ENCODE results near the gene SNAP23. TPM values are rescaled to one million over a fixed set of nuclear protein-coding genes. Genes with fewer than 3 reads are reported as not detected.

The SNAP23 gene
- total RNA-seq, 2 donors from 2014 or later: 86.1 to 93.9 TPM

DNA sequence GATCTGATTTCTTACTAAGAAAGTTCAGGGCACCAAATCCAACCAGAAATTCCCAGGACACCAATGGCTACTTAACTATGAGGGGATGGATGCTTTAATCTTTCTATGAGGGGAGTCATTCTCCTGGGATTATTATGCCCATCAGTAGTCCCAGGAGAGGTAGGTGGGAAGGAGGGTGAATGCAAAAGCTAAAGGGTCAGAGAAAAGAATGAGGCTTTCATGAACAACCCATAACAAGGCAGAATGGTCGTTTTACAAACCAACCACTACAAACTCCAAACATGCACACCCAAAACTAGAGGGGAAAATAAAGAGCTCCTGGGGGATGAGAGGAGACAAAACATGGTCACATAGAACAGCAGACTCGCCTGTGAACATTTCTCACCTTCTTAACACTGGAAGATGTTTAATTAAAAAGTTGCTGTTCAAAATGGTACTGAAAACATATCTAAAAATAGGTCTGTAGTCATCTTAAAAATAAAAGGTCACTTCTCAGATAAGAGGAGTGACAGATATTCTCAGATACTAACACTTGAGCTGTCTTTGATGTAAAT is 83.6 kb downstream of the SNAP23 start:
- intact Hi-C loops (cut with DNase I): no loop called here
- H3K36me3 ChIP-seq: no peaks in the 10 kb centered on the region
- DNase-seq (ENCODE audit: low spot score): no peak
- WGBS: 83% methylated on average over 2 of the region's 2 CpGs
- H3K27me3 ChIP-seq (replicated peaks; ENCODE audit: insufficient read depth): no peaks in the 10 kb centered on the region
- H3K4me1 ChIP-seq (replicated peaks): peaks cover 5% of the 10 kb centered on the region
- TF ChIP-seq POLR2A (IDR thresholded peaks at IDR 0.05) (no peak), CTCF (IDR thresholded peaks at IDR 0.05) (no peak), POLR2AphosphoS5 (IDR thresholded peaks at IDR 0.05) (no peak)
- H3K27ac ChIP-seq: no peak overlapping the region
- no peaks in the 10 kb centered on the region for H3K9me3 ChIP-seq
- H3K4me3 ChIP-seq: no peak overlapping the region

DNA sequence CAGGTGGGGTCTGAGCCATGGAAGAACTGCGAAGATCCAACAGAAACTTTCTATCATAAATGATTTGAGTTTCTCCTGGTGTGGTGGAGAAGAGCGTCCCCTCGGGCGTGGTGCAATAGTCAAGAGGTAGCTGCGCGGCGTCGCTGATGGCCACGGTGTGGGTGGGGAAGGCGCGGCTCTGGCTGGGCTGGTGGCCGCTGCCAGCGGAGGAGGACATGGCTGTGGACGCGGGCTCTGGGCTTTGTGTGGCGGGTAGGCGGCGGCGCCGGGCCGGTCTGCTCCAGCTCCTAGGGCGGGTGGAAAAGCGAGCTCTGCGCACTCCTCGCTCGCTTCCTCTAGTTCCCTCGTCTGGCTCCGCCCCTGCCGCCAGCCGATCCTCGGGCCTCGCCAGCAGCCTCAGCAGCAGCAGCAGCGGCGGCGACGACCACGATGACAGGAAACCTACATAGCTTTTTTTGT is 85.9 kb downstream of the SNAP23 start:
- 2% methylated on average over 37 of the region's 37 CpGs for WGBS
- intact Hi-C loops (cut with DNase I): loop anchor here (10.0 kb wide), 1 partner anchor 64 kb away; no protein-coding TSS in a partner anchor
- H3K27ac ChIP-seq: peak overlapping the region; percentile 58 to 61
- DNase-seq (ENCODE audit: low spot score): peak; percentile 83
- no peaks in the 10 kb centered on the region for H3K36me3 ChIP-seq
- peaks cover 5% of the 10 kb centered on the region for H3K4me1 ChIP-seq (replicated peaks)
- no peaks in the 10 kb centered on the region for H3K27me3 ChIP-seq (replicated peaks; ENCODE audit: insufficient read depth)
- no peaks in the 10 kb centered on the region for H3K9me3 ChIP-seq
- TF ChIP-seq CTCF (IDR thresholded peaks at IDR 0.05) (peak in 1 of 4 experiments; percentile 8), POLR2AphosphoS5 (IDR thresholded peaks at IDR 0.05) (peak; percentile 61), POLR2A (IDR thresholded peaks at IDR 0.05) (peak; percentile 39)
- peak overlapping the region; percentile 28 to 30 for H3K4me3 ChIP-seq

Other genes with a start within 250 kb of the SNAP23 start
- 10 to 100 TPM; 10.2 to 38.7 TPM for gene GANC, start 222.4 kb upstream of the SNAP23 start, total RNA-seq
- gene TMEM87A, start 222.2 kb upstream of the SNAP23 start, total RNA-seq: 100 to 1,000 TPM in 1 of 2 donors, 10 to 100 TPM in 1; 88.6 to 130 TPM
- gene CAPN3, start 136.1 kb upstream of the SNAP23 start, total RNA-seq: 10 to 100 TPM in 1 of 2 donors, 1 to 10 TPM in 1; 5.3 to 15.1 TPM
- gene ZNF106, start 4.5 kb upstream of the SNAP23 start, total RNA-seq: 10 to 100 TPM; 49.5 to 79.5 TPM
- gene LRRC57, start 53.2 kb downstream of the SNAP23 start, total RNA-seq: 10 to 100 TPM in 1 of 2 donors, 1 to 10 TPM in 1; 9.8 to 21.8 TPM
- 10 to 100 TPM; 27.5 to 41.9 TPM for gene HAUS2, start 53.2 kb downstream of the SNAP23 start, total RNA-seq
- 10 to 100 TPM in 1 of 2 donors, 1 to 10 TPM in 1; 2.6 to 45.8 TPM for gene STARD9, start 80.0 kb downstream of the SNAP23 start, total RNA-seq
- gene CDAN1, start 241.5 kb downstream of the SNAP23 start, total RNA-seq: 10 to 100 TPM; 22.3 to 26.9 TPM